PC-9 (cell line): ENCODE results near the gene WBP2.

Source experiments
- CTCF ChIP-seq: fragments of 200-600 bp; sonication (generic); conservative IDR thresholded peaks from 2 replicates; pipeline ENCODE4 v1.6.1; 2017; ENCODE audit warnings: mixed run types, antibody characterized with exemption, mild to moderate bottlenecking, moderate library complexity
- EZH2 ChIP-seq: fragments of 200-600 bp; sonication (generic); IDR thresholded peaks from 2 replicates; pipeline ENCODE4 v1.8.0; 2017; ENCODE audit warnings: antibody characterized with exemption, low read depth

DNA sequence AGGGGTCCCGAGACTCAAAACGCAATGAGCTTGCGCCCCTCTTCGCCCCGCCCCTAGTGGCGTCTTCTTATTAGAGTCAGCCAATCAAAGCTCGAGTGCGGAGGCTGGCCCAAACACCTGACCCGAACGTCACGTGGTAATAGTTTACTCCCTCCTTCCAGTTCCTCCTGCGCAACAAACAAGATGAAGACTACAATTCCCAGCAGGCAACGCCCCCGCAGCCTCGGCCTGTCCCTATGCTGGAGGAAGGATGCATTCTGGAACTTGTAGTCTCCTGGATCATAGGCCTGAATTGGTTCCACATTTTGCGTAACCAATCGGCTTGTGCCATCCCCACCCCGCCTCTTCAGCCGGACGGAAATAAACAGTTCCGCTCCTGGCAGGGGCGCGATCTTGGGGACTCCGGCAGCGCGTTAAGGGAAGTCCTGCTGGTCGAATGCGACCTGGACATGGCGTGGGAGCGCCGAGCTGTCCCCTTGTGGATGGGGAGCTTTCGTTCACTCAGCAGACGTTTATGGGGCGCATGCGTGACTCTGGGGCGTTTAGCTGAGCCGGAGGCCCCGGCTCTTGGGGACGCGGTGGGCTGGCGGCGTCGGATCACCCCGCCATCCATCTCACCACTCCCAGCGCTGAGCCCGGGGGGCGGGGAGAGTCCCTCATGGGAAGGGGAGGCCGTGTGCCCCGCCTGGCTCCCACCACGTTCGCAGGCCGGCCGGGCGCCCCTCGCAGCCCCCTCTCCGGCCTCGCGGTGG lies at the start of gene WBP2:
- no peak; the same call in none of the 2 replicates for TF ChIP-seq CTCF
- TF ChIP-seq EZH2: no peak
